OCI-LY7 (cell line): ENCODE results near the gene ADAMTSL3. TPM values are rescaled to one million over a fixed set of nuclear protein-coding genes. Genes with fewer than 3 reads are reported as not detected.

Source experiments
- BruUV-seq: library from RNA; stranded (reverse); fragments of 400-500 nt; replicated peaks from 2 replicates; lab custom pipeline; 2021; lab: Mats Ljungman, UMichigan
- CTCF ChIA-PET: fragments of 300-600 bp; sonication (Branson Sonifier 250); formaldehyde crosslinking; loops from one replicate; lab custom pipeline; 2022; ENCODE audit warnings: antibody characterized with exemption; ENCODE audit not compliant: unreplicated experiment; lab: Charles Lee
- POLR2A ChIA-PET: fragments of 300-600 bp; sonication (Branson Sonifier 250); formaldehyde crosslinking; loops from one replicate; lab custom pipeline; 2022; ENCODE audit warnings: antibody characterized with exemption; lab: Charles Lee
- DNase-seq: peaks from one replicate; pipeline ENCODE4 v3.0.0-alpha.2; 2015; ENCODE audit warnings: low spot score
- H2AFZ ChIP-seq: fragments of 200-600 bp; sonication (generic), shearing (Covaris generic); 2 replicates; pipeline ENCODE4 v1.6.1; 2014; ENCODE audit warnings: mild to moderate bottlenecking, antibody characterized with exemption, low read length, moderate library complexity
- H3K27ac ChIP-seq: fragments of 200-600 bp; sonication (generic); 2 replicates; pipeline ENCODE4 v1.5.1; 2014; ENCODE audit warnings: mixed run types, low read depth, mild to moderate bottlenecking, moderate library complexity, low read length, inconsistent platforms; ENCODE audit not compliant: poor library complexity, severe bottlenecking
- H3K36me3 ChIP-seq: fragments of 200-600 bp; sonication (generic); 2 replicates; pipeline ENCODE4 v1.6.1; 2014; ENCODE audit warnings: mild to moderate bottlenecking, antibody characterized with exemption, low read length, moderate library complexity, mixed read lengths; ENCODE audit not compliant: insufficient read depth
- H3K4me1 ChIP-seq: fragments of 200-600 bp; sonication (generic); 2 replicates; pipeline ENCODE4 v1.5.1; 2014; ENCODE audit warnings: mild to moderate bottlenecking, low read length; ENCODE audit not compliant: insufficient read depth, poor library complexity, severe bottlenecking
- H3K4me2 ChIP-seq: fragments of 200-600 bp; sonication (generic); 2 replicates; pipeline ENCODE4 v1.6.1; 2014; ENCODE audit warnings: mild to moderate bottlenecking, low read length
- H3K4me3 ChIP-seq: fragments of 200-600 bp; sonication (generic); 2 replicates; pipeline ENCODE4 v1.5.1; 2014; ENCODE audit warnings: mild to moderate bottlenecking, low read depth, low read length; ENCODE audit not compliant: poor library complexity, severe bottlenecking
- H3K79me2 ChIP-seq: fragments of 200-600 bp; sonication (generic); 2 replicates; pipeline ENCODE4 v1.6.1; 2016; ENCODE audit warnings: low read depth, mild to moderate bottlenecking, low read length, moderate library complexity, mixed read lengths; ENCODE audit not compliant: insufficient read depth
- H3K9me2 ChIP-seq: fragments of 200-600 bp; sonication (generic); 2 replicates; pipeline ENCODE4 v1.6.1; 2016; ENCODE audit warnings: mild to moderate bottlenecking, low read length, mixed read lengths; ENCODE audit not compliant: insufficient read depth
- H3K9me3 ChIP-seq: fragments of 200-600 bp; sonication (generic); 2 replicates; pipeline ENCODE4 v1.6.1; 2014; ENCODE audit warnings: mild to moderate bottlenecking, mixed run types, low read length, mixed read lengths
- H4K20me1 ChIP-seq: fragments of 200-600 bp; sonication (generic); 2 replicates; pipeline ENCODE4 v1.6.1; 2014; ENCODE audit warnings: mild to moderate bottlenecking, antibody characterized with exemption, low read length, moderate library complexity, mixed read lengths; ENCODE audit not compliant: insufficient read depth
- CTCF ChIP-seq: fragments of 200-600 bp; sonication (generic); conservative IDR thresholded peaks from 2 replicates; pipeline ENCODE4 v1.5.1; 2014; ENCODE audit warnings: mild to moderate bottlenecking, antibody characterized with exemption, low read length, moderate library complexity, mixed read lengths
- EZH2phosphoT487 ChIP-seq: fragments of 200-600 bp; sonication (generic); IDR thresholded peaks from 2 replicates; pipeline ENCODE4 v1.6.1; 2018; ENCODE audit warnings: low read depth, borderline replicate concordance, mild to moderate bottlenecking, mixed run types, antibody characterized with exemption, low read length, moderate library complexity, mixed read lengths
- intact Hi-C: fragments of 100-400 bp; cut with micrococcal nuclease; formaldehyde crosslinking; loops from one replicate; pipeline ENCODE4 v1.10.0; 2022; ENCODE audit not compliant: unreplicated experiment
- total RNA-seq, 2 experiments: library from RNA; depleted of rRNA in 1 of 2; stranded (reverse); fragments of >200 nt in 1 of 2; shearing (Covaris generic) in 1 of 2; gene quantifications; 2 replicates each; pipeline ENCODE4 v1.2.3, GENCODE V29; 2014 to 2022

Gene ADAMTSL3
- total RNA-seq, 2 experiments from 2014 or later: not detected

GRCh38 chr15:83922649-83923294 lies 268.8 kb downstream of the ADAMTSL3 start:
- H3K9me2 ChIP-seq: no peaks in the 10 kb centered on the region
- TF ChIP-seq CTCF: no peak
- TF ChIP-seq EZH2phosphoT487: no peak

GRCh38 chr15:83926116-83926515 lies 272.2 kb downstream of the ADAMTSL3 start:
- no peak overlapping the region for H3K27ac ChIP-seq
- no peak for DNase-seq
- H3K79me2 ChIP-seq: no peaks in the 10 kb centered on the region
- BruUV-seq: no TSS peak
- H3K9me2 ChIP-seq: no peaks in the 10 kb centered on the region
- no peaks in the 10 kb centered on the region for H3K36me3 ChIP-seq
- TF ChIP-seq EZH2phosphoT487: no peak
- TF ChIP-seq CTCF: no peak
- intact Hi-C loops: no loop called here
- no peak overlapping the region for H3K4me2 ChIP-seq
- H3K9me3 ChIP-seq: no peaks in the 10 kb centered on the region
- ChIA-PET POLR2A (no interaction called here), CTCF (no interaction called here)
- H3K4me3 ChIP-seq: no peak overlapping the region
- no peak overlapping the region for H2AFZ ChIP-seq
- H3K4me1 ChIP-seq: no peaks in the 10 kb centered on the region
- H4K20me1 ChIP-seq: no peaks in the 10 kb centered on the region

More at GRCh38 chr15:83922649-83923294, 268.8 kb downstream of the ADAMTSL3 start:
- H3K4me3 ChIP-seq: no peak overlapping the region
- no peak overlapping the region for H3K4me2 ChIP-seq
- H3K79me2 ChIP-seq: no peaks in the 10 kb centered on the region
- no peaks in the 10 kb centered on the region for H3K9me3 ChIP-seq
- no TSS peak for BruUV-seq
- H4K20me1 ChIP-seq: no peaks in the 10 kb centered on the region
- ChIA-PET CTCF (no interaction called here), POLR2A (no interaction called here)
- H3K4me1 ChIP-seq: no peaks in the 10 kb centered on the region
- intact Hi-C loops: no loop called here
- no peak overlapping the region for H2AFZ ChIP-seq
- no peak overlapping the region for H3K27ac ChIP-seq
- DNase-seq: no peak
- H3K36me3 ChIP-seq: no peaks in the 10 kb centered on the region

GRCh38 chr15:83927704-83928391 lies 273.9 kb downstream of the ADAMTSL3 start:
- Histone ChIP-seq H2AFZ (no peak overlapping the region), H3K36me3 (no peaks in the 10 kb centered on the region), H3K79me2 (no peaks in the 10 kb centered on the region), H3K9me2 (no peaks in the 10 kb centered on the region), H3K9me3 (no peaks in the 10 kb centered on the region), H4K20me1 (no peaks in the 10 kb centered on the region), H3K4me3 (no peak overlapping the region), H3K4me2 (no peak overlapping the region), H3K4me1 (no peaks in the 10 kb centered on the region), H3K27ac (no peak overlapping the region)
- BruUV-seq: no TSS peak
- TF ChIP-seq EZH2phosphoT487 (no peak), CTCF (no peak)
- no peak for DNase-seq
- CTCF ChIA-PET: no interaction called here
- intact Hi-C loops: no loop called here
- POLR2A ChIA-PET: interaction anchor here (1.4 kb wide), 1 partner anchor 11 kb away, joined by 3 read pairs; no protein-coding TSS in a partner anchor
